Endometrium (tissue), 2 donors: ENCODE data around the gene HDDC2.

ENCODE experiments used
- FAIRE-seq: peaks from 2 replicates; lab custom pipeline; 2012; peaks lifted over from hg19 to GRCh38; lab: Jason Lieb, UNC
- donor health status: control.
- donor health status: control.

HDDC2 gene

DNA sequence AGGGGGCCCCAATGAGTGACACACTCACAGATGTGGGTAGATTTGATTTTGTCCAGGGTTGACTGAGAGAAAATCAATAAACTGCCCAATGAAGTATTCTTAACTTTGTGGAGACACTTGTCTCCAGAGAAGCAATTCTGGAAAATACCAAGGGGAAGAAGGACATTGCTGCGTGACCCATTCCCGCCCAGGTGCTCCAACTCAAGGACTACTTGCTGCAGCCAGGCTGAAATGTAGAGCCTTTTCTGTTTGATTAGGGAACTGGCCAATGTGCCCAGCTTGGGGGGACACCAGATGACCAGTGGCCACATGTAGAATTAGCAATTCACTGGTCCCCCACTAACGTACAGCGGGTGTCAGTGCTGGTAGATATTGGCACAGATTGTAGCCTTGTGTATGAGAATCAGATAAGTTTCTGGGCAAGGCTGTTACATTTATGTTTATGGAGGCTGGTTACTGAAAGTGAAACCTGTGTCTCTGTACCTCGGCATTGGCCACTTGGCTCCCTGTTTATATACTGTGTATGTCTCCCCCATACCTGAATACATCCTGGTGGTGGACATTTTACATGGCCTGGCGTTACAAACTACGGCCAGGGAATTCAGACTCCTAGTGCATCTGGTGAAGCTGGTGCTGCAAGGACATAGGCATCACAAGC, 32.3 kb downstream of the HDDC2 start:
- no peak for FAIRE-seq

DNA sequence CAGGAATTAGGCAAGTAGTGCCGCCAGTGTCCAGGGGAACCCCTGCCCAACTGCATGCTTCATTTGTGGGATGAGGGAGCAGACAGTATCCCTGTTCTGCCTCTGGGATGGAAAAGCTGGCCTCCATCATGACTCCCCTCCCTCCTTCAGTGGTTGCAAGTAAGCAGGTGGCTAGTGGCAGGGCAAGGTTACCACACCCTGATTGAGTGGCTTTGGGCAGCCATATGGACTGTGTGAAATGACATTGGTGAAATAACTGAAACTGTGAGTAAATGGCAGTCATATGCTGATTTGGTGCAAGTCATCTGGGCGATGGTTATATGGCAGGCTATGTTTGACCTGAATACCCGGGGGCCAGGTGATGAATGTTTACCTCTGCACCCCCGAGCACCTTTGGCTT, 33.0 kb downstream of the HDDC2 start:
- no peak for FAIRE-seq

DNA sequence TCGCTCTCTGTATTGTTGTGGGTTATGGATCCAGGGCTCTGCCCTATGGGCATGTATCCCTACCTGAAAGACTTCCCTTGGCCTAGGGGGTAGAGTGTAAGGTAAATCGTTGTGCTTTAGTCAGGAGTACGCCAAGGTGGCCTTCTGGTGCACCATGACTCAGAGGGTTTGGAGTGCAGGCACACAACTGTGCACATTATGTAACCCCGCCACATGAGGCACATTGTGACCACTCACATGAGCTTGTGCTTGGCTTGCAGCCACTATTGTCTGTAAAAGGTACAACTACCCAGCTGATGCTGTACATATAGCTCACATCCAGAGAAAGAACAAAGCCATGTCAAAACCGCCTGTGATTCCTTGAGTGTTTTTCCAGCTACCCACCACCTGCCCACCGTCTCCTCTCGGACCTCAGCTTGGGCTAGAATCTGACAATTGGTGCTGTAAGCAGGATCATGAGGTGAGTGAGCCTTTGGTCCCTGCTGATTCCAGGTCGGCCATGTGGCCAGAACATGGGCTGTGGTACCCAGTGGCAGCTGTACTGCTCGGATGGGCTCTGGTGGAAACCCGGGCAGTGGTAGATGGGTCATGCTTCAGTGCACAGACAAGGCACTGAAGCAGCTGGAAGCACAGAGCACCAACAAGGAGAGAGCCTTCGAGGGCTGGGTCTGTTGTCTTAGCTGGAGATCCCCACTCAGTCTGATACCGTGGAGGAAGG, 33.8 kb downstream of the HDDC2 start:
- no peak for FAIRE-seq

DNA sequence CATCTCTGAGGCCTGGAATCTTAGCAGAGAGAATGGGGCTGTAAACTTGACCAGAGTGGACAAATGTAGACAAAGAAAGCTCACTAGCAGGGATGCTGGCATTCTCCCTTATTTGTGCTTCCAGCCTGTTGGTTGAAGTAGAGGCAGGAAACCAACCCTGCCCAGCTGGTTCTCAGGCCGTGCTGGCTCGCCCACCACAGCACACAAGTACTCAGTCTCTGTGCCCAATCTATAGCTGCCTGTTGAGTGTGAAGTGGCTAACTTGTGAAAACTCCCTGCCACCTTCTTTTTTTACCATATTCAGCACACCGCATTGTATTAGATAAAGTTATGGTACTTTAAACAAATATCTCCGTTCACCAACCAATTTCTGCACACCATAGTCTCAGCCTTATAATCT, 37.3 kb downstream of the HDDC2 start:
- FAIRE-seq, result no peak

DNA sequence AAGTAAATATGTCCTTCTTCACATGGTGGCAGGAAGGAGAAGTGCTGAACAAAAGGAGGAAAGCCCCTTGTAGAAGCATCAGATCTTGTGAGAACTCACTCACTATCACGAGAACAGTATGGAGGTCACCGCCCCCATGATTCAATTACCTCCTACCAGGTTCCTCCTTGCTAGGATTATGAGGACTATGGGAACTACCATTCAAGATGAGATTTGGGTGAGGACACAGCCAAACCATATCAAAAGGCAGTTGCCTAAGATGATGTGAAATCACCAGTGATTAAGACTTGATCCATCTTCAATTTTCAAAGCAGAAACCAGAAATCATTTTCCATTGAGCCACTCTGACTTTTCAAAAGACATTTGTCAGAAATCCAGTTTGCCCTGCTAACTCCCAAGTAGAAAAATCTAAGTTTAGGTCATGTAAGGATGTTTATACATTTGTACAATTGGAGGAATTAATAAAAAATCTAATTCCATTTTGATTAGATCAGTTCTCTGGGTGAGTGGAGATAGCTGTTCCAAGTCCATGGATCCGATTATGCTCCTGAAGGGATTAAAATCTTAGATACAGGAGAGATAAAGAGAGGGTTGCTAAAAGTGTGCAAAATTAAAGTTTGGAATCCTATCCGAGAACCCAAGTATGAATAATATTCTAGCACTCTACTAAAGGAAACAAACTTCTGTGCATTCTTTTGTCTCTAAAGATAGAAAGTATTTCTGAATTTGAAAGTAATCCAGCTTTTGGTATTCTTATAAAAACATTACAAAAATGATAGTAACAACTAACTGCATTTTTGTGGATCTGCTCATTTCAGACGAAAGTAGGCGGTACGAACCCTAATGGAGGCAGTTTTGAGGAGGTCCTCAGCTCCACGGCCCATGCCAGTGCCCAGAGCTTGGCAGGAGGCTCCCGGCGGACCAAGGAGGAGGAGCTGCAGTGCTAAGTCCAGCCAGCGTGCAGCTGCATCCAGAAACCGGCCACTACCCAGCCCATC, 39.5 kb downstream of the HDDC2 start:
- FAIRE-seq, result no peak

DNA sequence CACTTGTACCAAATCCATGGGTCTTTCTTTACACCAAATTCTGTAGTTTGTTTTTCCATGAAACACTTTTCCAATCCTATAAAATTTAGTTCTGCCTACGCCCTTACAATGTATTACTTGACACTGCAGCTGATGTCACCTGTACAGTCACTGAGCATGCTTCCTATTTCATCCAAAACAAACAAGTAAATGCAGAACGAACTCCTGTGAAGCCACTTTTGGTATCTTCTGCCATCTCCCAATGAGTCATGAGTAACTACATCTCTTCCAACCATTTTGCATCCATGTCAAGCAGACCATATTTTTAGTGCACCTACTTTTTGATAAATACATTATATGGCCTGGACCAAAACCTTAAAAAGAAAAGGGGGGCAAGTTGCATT, 42.4 kb downstream of the HDDC2 start:
- FAIRE-seq, result no peak

DNA sequence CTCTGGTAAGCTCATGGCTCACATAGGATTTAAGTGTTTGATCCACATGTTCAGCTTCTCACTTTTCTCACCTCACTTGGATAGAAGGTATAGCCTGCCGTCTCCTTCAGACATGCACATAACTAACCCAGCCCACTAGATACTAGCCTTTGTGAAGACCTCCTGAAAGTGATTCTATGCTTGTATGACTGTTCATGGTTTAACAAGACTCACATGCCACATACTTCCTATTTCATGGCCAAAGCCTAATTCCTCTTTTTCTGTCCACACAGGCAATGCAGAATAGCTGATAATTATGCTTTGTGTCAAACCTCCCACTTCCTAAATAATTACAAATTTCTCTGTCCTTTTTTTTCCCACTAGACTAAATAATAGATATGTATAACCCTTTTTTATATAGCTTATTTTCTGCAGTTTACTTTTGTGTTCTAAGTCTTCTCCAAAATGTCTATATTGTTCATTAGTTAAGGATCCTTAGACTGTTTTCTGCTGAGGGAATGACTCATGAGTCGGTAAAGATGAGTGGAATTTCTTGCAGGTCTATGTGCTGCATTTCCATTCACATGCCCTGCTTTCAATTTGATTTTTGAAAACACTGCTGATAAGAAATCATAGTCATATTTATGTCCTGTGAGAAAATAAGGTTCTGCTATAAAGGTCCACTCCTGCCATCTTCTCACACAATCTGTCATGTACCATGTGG, 43.0 kb downstream of the HDDC2 start:
- FAIRE-seq, result no peak

DNA sequence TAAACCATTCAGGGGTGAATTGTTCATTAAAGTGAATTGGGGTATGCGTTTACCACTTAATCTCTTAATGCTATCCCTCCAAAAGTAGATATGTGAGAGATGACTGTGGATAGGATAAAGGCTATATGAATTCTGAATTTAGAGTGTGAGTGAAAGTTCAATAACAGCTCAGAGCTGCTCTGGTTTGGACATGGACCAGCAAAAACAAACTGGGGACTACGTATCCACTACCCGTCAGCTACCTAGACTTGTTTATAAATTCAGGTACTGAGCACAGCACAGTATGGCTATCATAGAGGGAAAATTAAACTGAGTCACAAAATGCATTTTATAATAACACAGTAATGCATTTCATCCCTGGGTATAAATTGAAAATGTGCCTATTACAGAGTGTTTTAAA, 44.4 kb downstream of the HDDC2 start:
- no peak for FAIRE-seq

DNA sequence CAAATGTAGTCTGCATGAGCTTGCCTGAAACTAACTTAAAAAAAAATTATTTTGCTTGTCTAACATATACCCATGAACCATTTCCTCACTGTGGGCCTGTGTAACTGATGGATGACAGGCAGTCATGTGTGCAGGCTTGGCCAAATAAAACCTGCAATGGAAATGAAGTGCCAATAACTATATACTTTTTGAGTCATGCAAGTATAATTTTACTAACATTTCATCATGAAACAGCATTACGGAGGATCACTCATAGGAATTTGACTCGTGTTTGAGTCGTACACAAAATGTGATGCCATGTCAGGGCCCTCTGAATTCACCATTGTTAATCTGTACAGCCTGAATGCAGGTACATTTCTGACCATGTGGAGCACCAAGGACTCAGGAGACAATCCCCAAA, 46.6 kb downstream of the HDDC2 start:
- no peak for FAIRE-seq

DNA sequence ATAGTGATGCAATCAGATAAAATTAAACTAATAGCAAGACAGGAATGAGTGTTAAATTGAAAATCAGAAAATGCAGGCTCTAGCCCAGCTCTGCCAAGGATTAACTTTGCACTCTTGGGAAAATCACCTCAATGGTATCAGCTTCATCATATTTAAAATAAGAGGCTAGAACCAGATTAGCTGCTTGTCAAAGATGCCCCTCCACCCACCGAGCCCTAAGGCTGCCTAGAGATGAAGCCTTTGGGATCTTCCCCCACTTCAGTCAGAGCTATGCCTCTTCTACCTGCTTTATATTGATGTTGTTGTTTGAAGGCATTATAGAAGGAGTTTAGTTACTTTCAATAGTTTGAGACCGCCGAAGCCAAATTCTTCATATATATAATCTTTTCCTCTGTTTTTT, 47.4 kb downstream of the HDDC2 start:
- FAIRE-seq, result no peak

DNA sequence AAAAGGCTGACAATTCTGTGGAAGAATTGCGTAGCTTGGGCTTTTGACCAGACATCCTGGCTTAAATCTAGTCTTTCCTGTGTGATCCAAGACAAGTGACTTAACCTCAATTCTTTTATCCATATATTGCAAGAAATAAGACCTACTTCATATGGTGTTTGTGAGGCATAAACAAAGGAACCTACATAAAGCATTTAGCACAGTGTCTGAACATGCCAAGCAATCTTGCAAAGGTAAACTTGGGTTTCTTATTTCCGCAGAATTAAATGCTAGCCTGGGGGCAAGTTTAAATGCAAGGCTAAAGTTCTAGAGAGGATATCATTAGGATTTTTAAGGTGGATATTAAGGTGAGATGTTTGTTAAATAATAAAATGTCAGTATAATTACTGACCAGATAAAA, 47.9 kb downstream of the HDDC2 start:
- FAIRE-seq, result no peak

DNA sequence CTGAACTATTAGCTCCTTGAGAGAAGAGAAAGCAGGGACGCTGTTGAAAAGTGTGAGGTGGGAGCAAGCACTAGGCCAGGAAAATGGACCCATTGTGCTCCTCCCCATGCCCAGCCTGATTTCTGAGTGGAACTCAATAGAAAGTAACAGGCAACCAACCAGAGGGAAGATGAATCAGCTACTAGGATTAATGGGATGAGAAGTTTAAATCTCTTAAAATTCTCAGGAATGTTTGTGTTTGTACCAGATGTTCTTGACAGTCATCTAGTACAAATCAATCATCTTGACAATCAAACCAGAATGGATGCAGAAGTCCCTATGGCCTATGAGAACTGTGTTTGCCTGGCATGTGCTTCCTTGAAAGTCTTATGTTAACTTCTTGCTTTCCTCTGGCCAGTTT, 48.9 kb downstream of the HDDC2 start:
- FAIRE-seq, result no peak

DNA sequence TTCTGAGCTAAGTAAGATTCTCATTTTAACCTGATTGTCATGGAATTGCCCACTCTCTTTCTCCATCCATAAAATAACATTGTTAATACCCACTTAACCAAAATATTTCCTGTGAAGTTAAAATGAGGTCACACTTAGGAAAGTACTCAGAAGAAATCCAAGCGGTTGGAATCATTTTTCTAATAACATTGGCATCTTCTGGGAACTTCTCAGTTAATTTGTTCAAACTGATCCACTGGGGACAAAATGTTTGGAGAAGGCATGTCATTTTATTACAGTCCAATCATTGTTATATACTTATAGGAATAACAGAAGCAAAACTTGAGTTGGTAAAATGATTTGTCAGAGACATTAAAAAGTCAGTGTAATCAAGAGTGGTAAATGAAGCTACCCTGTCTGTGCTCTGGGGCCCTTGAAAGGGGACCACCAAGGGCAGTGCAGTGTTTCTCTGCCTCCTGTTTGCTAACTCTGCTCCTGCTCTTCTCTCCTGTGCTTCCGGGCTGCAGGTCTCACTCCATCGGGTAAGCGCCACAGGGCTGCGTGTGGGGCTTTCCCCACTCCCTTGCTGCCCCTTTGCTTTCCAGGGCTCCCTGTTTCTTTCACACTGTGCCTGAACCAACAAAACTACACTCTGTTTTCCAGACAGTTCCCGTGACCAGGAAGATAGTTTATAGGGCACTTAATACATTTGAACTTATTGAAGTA, 50.1 kb downstream of the HDDC2 start:
- no peak for FAIRE-seq

DNA sequence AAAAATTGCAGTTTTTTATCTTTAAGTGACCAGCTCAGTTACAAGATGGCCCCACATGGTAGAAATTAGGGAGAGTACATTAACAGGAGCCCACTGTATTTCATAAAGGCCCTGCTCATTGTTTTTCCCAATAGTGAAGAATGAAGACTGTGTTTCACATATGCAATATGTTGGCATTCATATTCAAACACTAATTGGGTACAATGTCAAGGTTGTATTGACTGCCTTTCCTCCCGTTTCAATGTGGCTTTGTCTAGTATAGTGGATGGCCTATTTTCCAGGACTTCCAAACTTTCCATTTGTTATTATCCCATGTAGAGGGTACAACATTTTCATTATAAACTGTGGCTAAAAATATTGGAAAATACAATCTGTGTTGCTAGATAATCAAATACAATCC, 51.3 kb downstream of the HDDC2 start:
- FAIRE-seq, result no peak

DNA sequence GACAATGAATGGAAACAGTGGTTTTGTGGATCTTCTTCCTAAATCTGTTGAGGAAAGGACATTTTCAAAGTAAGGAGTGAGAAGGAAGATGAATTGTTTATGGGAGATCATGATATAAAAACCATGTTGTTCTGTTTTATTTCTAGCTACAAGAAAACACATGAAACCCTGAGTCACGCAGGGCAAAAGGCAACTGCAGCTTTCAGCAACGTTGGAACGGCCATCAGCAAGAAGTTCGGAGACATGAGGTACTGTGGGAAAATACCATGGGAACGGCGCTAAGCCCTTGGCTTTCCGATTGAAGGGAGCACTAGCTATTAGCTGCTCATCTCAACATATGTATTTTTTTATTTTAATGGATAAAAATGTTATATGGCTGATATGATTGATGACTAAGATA, 53.6 kb downstream of the HDDC2 start:
- no peak for FAIRE-seq

DNA sequence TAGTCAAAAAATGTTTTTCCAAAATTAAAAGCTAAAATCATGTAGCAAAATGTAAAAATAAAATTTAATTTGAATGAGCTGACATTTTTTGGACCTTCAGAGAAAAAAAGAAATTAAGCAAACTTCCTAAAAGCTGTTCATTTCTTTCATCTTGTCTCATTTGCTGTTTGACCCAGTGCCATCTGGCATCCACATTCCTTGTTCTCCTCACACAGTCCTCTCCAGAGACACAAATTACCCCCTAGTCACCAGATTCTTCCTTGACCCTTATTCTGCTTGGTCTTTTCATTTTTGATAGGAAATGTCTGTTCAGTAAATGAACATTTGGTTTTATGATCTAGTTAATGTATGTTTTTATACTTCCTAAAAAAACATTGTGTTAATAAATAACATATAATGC, 55.2 kb downstream of the HDDC2 start:
- no peak for FAIRE-seq

DNA sequence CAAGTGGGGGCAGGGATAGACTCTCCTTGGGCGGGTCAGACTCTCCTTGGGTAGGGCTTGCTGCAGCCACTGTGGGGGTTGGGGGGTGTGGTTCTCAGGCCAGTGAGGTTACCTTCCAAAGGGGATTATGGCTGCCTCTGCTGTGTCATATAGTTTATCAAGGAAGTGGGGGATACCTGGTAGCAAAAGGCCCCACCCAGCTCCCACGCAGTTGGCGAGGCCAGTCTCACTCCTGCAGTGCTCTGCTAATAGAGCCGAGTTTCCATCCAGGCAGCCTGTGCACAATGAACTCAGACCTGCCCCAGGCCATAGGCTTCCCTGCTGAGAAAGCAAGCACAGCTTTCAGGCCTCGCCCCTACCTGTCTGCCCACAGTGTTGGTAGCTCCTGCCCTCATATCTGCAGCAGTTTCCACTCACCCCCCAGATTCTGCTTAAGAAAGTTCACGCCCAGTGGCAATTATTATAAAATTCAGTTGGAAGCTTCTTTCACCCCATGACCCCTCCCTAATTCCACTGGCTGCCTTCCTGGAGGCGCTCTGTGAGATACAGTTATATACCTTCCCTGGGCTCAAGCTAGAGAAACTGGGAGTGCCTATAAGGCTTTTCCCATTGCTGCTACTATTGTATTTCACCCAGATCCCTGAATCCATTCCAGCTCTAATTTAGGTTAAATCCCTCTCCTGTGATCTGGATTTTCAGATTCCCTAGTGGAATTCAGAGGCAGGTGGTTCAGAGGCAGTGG, 56.1 kb downstream of the HDDC2 start:
- no peak for FAIRE-seq

DNA sequence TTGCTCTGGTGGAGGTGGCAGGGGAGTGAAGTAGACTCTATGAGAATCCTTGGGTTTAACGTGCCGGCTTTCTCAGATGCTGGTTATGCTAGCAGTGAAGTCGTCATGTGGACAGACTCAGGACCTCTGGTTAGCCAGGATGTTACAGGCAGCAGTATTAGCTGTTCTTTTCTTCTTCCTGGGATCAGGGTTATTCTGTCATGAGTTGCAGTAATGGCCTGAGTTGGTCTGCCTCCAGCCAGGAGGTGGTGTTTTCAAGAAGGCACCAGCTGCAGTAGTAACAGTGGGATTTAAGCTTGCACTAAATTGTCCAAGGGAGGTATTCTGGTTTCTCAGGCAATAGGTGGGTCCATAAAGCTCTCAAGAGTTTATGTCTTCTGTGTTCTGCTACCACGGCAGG, 56.7 kb downstream of the HDDC2 start:
- FAIRE-seq, result no peak

DNA sequence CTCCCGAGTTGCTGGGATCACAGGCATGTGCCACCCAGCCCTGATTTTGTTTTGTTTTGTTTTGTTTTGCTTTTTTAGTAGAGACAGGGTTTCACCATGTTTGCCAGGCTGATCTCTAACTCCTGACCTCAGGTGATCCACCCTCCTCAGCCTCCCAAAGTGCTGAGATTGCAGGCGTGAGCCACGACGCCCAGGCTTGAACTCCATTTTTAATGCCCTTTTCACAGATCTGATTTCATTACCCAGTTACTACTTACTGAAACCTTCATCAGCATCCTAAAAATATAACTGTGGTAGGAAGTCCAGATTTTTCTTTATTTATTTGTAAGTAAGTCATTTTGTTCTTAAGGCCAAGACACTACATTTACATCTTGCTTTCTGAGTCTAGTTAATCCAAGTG, 64.0 kb downstream of the HDDC2 start:
- FAIRE-seq, result no peak

DNA sequence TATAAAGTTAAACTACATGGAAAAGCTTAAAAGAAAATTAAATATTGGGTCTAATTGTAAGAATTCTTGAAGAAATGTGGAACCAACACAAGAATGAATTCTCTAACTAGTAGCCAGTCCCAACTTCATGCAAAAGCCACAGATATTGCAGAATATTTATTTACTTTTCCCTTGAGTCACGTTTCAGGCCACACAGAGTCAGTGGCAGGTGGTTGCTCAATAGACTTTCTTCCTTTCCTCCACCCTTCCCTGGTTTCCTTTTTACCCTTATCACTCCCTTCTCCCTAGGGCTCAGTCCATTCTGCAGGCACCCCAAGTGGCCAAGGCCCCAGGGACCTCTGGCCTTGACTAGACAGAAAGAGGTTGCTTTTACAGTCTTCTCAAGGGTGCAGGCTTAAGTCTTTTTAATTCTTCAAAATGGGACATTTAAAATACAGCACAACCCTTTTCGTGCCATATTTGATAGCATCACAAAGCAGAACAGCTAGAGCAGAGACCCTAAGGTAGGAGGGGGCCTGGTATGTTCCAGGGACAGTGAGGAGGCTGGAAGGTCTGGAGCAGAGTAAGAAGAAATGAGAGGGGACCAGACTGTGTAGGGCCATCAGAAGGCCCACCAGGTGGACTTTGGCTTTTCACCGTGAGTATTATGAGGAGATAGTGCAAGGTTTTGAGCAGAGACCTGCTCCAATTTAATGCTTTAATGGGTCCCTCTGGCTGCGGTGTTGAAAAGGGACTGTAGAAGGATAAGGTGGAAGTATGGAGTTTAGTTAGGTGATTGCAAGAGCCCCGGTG, 65.0 kb downstream of the HDDC2 start:
- no peak for FAIRE-seq
